GM10847 (cell line): ENCODE measurements around the gene TLL2.

Source experiments
- POLR2A ChIP-seq: IDR thresholded peaks from 2 replicates; pipeline ENCODE4 v1.6.1; 2011; ENCODE audit not compliant: insufficient read length; ENCODE audit errors: extremely low read depth

TLL2 gene

GRCh38 chr10:96422525-96422924 lies 91.2 kb downstream of the TLL2 start:
- TF ChIP-seq POLR2A: no peak

GRCh38 chr10:96421995-96422394 lies 91.7 kb downstream of the TLL2 start:
- no peak for TF ChIP-seq POLR2A

- TF ChIP-seq POLR2A: no peak
These were observed 93.3 kb downstream of the TLL2 start for GRCh38 chr10:96420228-96421009.

GRCh38 chr10:96419351-96419750 lies 94.4 kb downstream of the TLL2 start:
- no peak for TF ChIP-seq POLR2A

- no peak for TF ChIP-seq POLR2A
These were observed 95.1 kb downstream of the TLL2 start for GRCh38 chr10:96418582-96418981.

- no peak for TF ChIP-seq POLR2A
These were observed 96.3 kb downstream of the TLL2 start for GRCh38 chr10:96417441-96417840.

- TF ChIP-seq POLR2A: no peak
These were observed 97.1 kb downstream of the TLL2 start for GRCh38 chr10:96416643-96417042.

GRCh38 chr10:96415891-96416554 lies 97.7 kb downstream of the TLL2 start:
- TF ChIP-seq POLR2A: no peak

GRCh38 chr10:96415150-96415890 lies 98.4 kb downstream of the TLL2 start:
- TF ChIP-seq POLR2A: no peak

GRCh38 chr10:96414303-96414702 lies 99.4 kb downstream of the TLL2 start:
- TF ChIP-seq POLR2A: no peak

GRCh38 chr10:96413151-96413787 lies 100.5 kb downstream of the TLL2 start:
- TF ChIP-seq POLR2A: no peak

- TF ChIP-seq POLR2A: no peak
These were observed 101.9 kb downstream of the TLL2 start for GRCh38 chr10:96411716-96412320.

- no peak for TF ChIP-seq POLR2A
These were observed 103.4 kb downstream of the TLL2 start for GRCh38 chr10:96410296-96410695.

- no peak for TF ChIP-seq POLR2A
These were observed 105.5 kb downstream of the TLL2 start for GRCh38 chr10:96408201-96408600.

- no peak for TF ChIP-seq POLR2A
These were observed 106.1 kb downstream of the TLL2 start for GRCh38 chr10:96407560-96408069.
